Measurements from ENCODE around the gene MYT1. TPM values are rescaled to one million over a fixed set of nuclear protein-coding genes. Genes with fewer than 3 reads are reported as not detected.
"Not testable (repeated sequence)": the region's sequence is repeated elsewhere in the genome, so short reads cannot be mapped to it uniquely, and the experiment has no call there.

The MYT1 gene
- polyA plus RNA-seq, 1 donor from 2014 or later = not detected

- Mint-ChIP-seq H3K36me3 (no peaks in the 10 kb centered on the region), H3K27me3 (peaks cover 4% of the 10 kb centered on the region), H3K4me1 (no peaks in the 10 kb centered on the region), H3K4me3 (no peak overlapping the region), H3K27ac (no peak overlapping the region), H3K9me3 (no peaks in the 10 kb centered on the region)
These were observed 30.3 kb upstream of the MYT1 start for GRCh38 chr20:64133951-64134407.

- H3K4me1 Mint-ChIP-seq, H3K27me3 Mint-ChIP-seq, H3K9me3 Mint-ChIP-seq, H3K27ac Mint-ChIP-seq, H3K36me3 Mint-ChIP-seq, H3K4me3 Mint-ChIP-seq: not testable (repeated sequence)
These were observed 29.5 kb upstream of the MYT1 start for GRCh38 chr20:64134744-64135143.

- Mint-ChIP-seq H3K9me3 (no peaks in the 10 kb centered on the region), H3K4me3 (no peak overlapping the region), H3K36me3 (no peaks in the 10 kb centered on the region), H3K27ac (no peak overlapping the region), H3K27me3 (peaks cover 3% of the 10 kb centered on the region), H3K4me1 (no peaks in the 10 kb centered on the region)
These were observed 28.1 kb upstream of the MYT1 start for GRCh38 chr20:64136004-64136710.

- no peaks in the 10 kb centered on the region for H3K36me3 Mint-ChIP-seq
- H3K27ac Mint-ChIP-seq = no peak overlapping the region
- H3K9me3 Mint-ChIP-seq = no peaks in the 10 kb centered on the region
- H3K4me3 Mint-ChIP-seq = no peak overlapping the region
- H3K27me3 Mint-ChIP-seq = peaks cover 3% of the 10 kb centered on the region
- no peaks in the 10 kb centered on the region for H3K4me1 Mint-ChIP-seq
These were observed 26.6 kb upstream of the MYT1 start for GRCh38 chr20:64137598-64138031.

GRCh38 chr20:64138276-64138815 is 25.9 kb upstream of the MYT1 start:
- Mint-ChIP-seq H3K27me3 (peaks cover 3% of the 10 kb centered on the region), H3K4me3 (no peak overlapping the region), H3K36me3 (no peaks in the 10 kb centered on the region), H3K9me3 (no peaks in the 10 kb centered on the region), H3K4me1 (no peaks in the 10 kb centered on the region), H3K27ac (no peak overlapping the region)

- no peaks in the 10 kb centered on the region for H3K36me3 Mint-ChIP-seq
- H3K4me1 Mint-ChIP-seq = no peaks in the 10 kb centered on the region
- H3K4me3 Mint-ChIP-seq = no peak overlapping the region
- H3K9me3 Mint-ChIP-seq = peaks cover 0 to 3% (median 2%) of the 10 kb centered on the region in 3 donors
- H3K27me3 Mint-ChIP-seq = peaks cover 3% of the 10 kb centered on the region
- no peak overlapping the region for H3K27ac Mint-ChIP-seq
These were observed 24.8 kb upstream of the MYT1 start for GRCh38 chr20:64139199-64140060.

GRCh38 chr20:64140061-64140931 is 24.0 kb upstream of the MYT1 start:
- Mint-ChIP-seq H3K27ac (peak overlapping the region in 1 of 3 donors; percentile 31), H3K36me3 (no peaks in the 10 kb centered on the region), H3K9me3 (peaks cover 2 to 11% (median 4%) of the 10 kb centered on the region in 3 donors), H3K27me3 (peaks cover 3% of the 10 kb centered on the region), H3K4me3 (no peak overlapping the region), H3K4me1 (no peaks in the 10 kb centered on the region)

GRCh38 chr20:64140956-64141355 is 23.3 kb upstream of the MYT1 start:
- H3K4me1 Mint-ChIP-seq = no peaks in the 10 kb centered on the region
- H3K36me3 Mint-ChIP-seq = no peaks in the 10 kb centered on the region
- H3K9me3 Mint-ChIP-seq = peaks cover 2 to 11% (median 4%) of the 10 kb centered on the region in 3 donors
- H3K27ac Mint-ChIP-seq = no peak overlapping the region
- no peak overlapping the region for H3K4me3 Mint-ChIP-seq
- peaks cover 3% of the 10 kb centered on the region for H3K27me3 Mint-ChIP-seq

GRCh38 chr20:64142590-64142989 is 21.7 kb upstream of the MYT1 start:
- Mint-ChIP-seq H3K27ac (no peak overlapping the region), H3K36me3 (no peaks in the 10 kb centered on the region), H3K27me3 (peaks cover 3% of the 10 kb centered on the region), H3K4me3 (no peak overlapping the region), H3K4me1 (no peaks in the 10 kb centered on the region), H3K9me3 (peaks cover 2 to 11% (median 4%) of the 10 kb centered on the region in 3 donors)

- H3K27ac Mint-ChIP-seq = no peak overlapping the region
- peaks cover 3% of the 10 kb centered on the region for H3K27me3 Mint-ChIP-seq
- peaks cover 2 to 11% (median 4%) of the 10 kb centered on the region in 3 donors for H3K9me3 Mint-ChIP-seq
- H3K36me3 Mint-ChIP-seq = no peaks in the 10 kb centered on the region
- H3K4me3 Mint-ChIP-seq = no peak overlapping the region
- H3K4me1 Mint-ChIP-seq = no peaks in the 10 kb centered on the region
These were observed 21.0 kb upstream of the MYT1 start for GRCh38 chr20:64143018-64143801.

GRCh38 chr20:64144144-64144912 is 19.9 kb upstream of the MYT1 start:
- H3K4me1 Mint-ChIP-seq = no peaks in the 10 kb centered on the region
- peaks cover 3% of the 10 kb centered on the region for H3K27me3 Mint-ChIP-seq
- no peak overlapping the region for H3K4me3 Mint-ChIP-seq
- H3K36me3 Mint-ChIP-seq = no peaks in the 10 kb centered on the region
- peaks cover 2 to 11% (median 4%) of the 10 kb centered on the region in 3 donors for H3K9me3 Mint-ChIP-seq
- H3K27ac Mint-ChIP-seq = peak overlapping the region in 1 of 3 donors; percentile 83

- peaks cover 3% of the 10 kb centered on the region for H3K27me3 Mint-ChIP-seq
- H3K9me3 Mint-ChIP-seq = peaks cover 2 to 11% (median 4%) of the 10 kb centered on the region in 3 donors
- H3K27ac Mint-ChIP-seq = no peak overlapping the region
- no peak overlapping the region for H3K4me3 Mint-ChIP-seq
- no peaks in the 10 kb centered on the region for H3K4me1 Mint-ChIP-seq
- no peaks in the 10 kb centered on the region for H3K36me3 Mint-ChIP-seq
These were observed 18.6 kb upstream of the MYT1 start for GRCh38 chr20:64145458-64146300.

All from IgD-negative memory B cell (primary cell).